Hippocampal formation (tissue), 2 donors: ENCODE data around the gene VWC2.

Experiments used
- DNase-seq, 2 donors: peaks; one replicate each; lab custom pipeline; 2025; lab: John Stamatoyannopoulos, UW

Gene VWC2

DNA sequence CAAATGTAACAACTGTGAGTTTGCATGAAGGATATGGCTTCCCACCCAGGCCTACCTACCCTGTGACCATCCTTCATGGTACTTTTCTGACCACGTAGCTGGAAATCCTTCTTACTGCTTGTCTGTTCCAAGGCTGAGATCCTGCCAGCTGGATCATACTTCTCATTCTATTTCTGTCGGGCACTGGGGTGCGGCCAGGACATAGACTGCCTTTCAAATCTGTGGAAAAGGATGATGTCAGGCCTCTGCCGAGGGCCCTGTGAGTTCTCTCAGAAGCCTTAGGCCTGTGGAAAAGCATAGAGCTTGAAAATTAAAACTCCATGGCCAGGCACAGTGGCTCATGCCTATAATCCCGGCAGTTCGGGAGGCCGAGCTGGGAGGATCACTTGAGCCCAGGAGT, 10.0 kb downstream of the VWC2 start:
- no peak for DNase-seq

GRCh38 chr7:49787980-49788379, 14.5 kb downstream of the VWC2 start:
- no peak for DNase-seq

- DNase-seq = no peak
Observed at GRCh38 chr7:49788455-49789059, 15.1 kb downstream of the VWC2 start.

DNA sequence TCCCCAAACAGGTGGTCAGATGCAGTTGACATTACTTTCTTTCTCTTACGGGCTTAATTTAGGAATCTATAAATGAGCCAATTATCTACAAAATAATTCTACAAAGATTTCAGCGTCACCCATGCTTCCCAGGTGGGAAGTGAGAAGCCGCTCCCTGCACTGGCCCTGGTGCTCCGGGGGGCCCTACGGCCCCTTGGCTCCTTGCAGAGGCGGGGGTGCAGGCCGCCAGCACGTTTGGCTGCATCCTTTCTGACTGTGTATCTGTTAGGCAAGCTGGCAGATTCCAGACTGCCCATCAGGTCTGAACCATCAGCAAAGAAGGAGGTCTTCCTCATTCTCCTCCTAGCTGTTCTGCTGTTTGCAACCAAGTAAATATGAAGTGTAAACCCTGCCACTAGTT, 16.3 kb downstream of the VWC2 start:
- no peak for DNase-seq

- no peak for DNase-seq
Observed at GRCh38 chr7:49790209-49790608, 16.8 kb downstream of the VWC2 start.

- peak in 1 of 2 donors; percentile 6 for DNase-seq
Observed at GRCh38 chr7:49791088-49791741, 17.8 kb downstream of the VWC2 start.

- no peak for DNase-seq
Observed at GRCh38 chr7:49797987-49798660, 24.7 kb downstream of the VWC2 start.

DNA sequence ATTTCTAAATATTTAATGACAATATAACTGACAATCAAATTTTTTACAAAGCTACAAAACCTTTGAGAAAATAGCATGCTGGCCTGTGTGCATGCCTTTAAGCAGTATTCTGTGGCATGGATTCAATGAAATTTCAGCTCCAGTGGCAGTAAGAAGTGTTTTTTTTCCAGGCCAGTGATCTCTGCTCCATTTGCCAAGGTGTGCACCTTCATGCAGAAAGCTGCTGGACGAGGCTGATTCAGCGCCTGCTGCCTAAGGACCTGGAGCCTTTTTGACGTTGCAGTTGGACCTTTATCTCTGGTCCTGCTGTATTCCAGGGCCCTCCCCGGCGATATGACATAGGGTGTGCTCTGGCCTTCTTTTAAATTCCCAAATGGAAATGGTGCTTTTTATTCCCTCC, 26.6 kb downstream of the VWC2 start:
- DNase-seq = no peak

- DNase-seq = no peak
Observed at GRCh38 chr7:49802600-49802999, 29.2 kb downstream of the VWC2 start.

- no peak for DNase-seq
Observed at GRCh38 chr7:49803812-49804211, 30.4 kb downstream of the VWC2 start.

DNA sequence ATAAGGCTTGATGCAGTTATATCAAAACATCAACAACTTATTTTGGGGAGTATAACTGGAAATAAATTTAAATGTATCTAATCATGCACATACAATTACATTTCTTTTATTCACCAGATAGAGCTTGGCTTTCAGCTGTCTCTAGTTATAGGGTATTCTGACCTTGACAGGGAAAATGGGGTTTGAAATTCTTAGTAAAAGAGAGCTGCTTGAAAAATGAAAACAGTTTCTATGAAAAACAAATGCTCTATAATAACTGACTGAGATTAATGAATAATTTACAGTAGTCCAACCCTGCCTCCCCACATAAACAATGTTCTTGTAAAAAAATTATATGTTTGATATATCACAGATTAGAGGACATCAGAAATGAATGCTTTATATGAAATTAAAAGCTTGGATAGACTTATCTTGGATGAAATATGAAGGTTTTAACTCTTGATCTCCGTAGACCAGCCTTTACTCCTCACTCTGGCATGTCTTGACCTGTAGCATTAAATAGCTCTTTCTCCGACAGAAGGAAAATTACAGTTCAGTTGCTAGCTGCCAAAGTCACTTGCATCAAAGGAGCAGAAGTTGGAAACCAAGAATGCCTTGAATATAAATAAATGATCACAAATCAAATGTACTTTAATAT, 32.1 kb downstream of the VWC2 start:
- no peak for DNase-seq

GRCh38 chr7:49812534-49812933, 39.1 kb downstream of the VWC2 start:
- no peak for DNase-seq

- no peak for DNase-seq
Observed at GRCh38 chr7:49817279-49817678, 43.8 kb downstream of the VWC2 start.

DNA sequence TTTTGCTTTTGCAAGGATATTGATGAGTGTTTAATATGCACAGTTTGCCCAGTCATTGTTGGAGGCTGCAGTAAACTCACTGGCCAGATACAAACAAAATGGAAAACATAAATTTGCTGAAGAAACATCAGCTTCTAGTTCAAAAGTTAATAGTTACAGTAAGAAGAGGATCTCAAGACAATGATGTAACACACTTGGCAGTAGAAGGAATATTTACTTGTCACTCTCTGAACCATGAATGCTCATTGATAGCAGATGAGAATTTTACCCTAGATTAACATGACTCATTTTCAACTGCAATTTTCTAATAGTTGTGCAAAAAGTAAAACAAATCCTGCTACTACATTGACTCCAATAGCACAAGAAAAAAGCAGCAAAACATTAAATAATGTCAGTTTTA, 47.7 kb downstream of the VWC2 start:
- no peak for DNase-seq

- DNase-seq = no peak
Observed at GRCh38 chr7:49822856-49823255, 49.4 kb downstream of the VWC2 start.

GRCh38 chr7:49823566-49823965, 50.1 kb downstream of the VWC2 start:
- no peak for DNase-seq

- DNase-seq = no peak
Observed at GRCh38 chr7:49839863-49840645, 66.6 kb downstream of the VWC2 start.

DNA sequence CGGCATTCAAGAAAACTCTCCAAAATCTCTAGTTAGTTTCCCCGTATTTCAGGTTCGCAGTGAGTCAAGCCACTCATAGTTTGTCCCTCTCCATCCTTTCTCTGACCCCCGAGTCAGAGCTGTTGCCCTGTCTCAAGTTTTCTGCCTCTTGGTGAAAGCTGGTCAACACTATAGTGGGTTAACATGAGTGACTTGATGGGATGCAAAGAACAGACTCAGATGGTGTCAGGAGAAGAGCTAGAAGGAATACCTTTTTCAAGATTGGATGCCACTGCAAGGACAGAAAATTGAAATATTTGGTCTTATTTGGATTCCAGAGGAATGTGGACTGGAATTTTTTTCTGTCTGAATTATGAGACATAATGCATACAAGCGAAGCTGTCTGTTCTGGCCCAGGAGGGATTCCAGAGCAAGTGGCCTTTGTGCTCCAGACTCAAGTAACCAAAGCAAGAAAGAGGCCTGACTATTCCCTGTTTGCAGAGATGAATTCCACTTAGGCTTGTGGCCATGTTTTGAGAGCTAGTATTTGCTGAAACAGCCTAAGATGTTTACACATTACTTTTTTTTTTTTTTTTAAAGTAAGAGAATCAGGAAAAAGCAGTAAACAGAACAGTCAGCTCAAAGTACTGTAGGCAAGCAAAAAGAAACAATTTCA, 67.4 kb downstream of the VWC2 start:
- no peak for DNase-seq

GRCh38 chr7:49845626-49846025, 72.2 kb downstream of the VWC2 start:
- no peak for DNase-seq

GRCh38 chr7:49848211-49848841, 74.9 kb downstream of the VWC2 start:
- DNase-seq = no peak
